Hematopoietic multipotent progenitor cell treated with erythropoietin and hydrocortisone succinate and interleukin-3 and kit ligand, for 15 days (in vitro differentiated cells): ENCODE data around the gene DEGS2.
"Not testable (repeated sequence)": the region's sequence is repeated elsewhere in the genome, so short reads cannot be mapped to it uniquely, and the experiment has no call there.

Experiments
- DNase-seq: peaks from one replicate; pipeline ENCODE4 v3.0.0-alpha.2; 2015; ENCODE audit warnings: low spot score

DEGS2 gene

GRCh38 chr14:100178691-100179090 is 19.2 kb upstream of the DEGS2 start:
- no peak for DNase-seq

DNA sequence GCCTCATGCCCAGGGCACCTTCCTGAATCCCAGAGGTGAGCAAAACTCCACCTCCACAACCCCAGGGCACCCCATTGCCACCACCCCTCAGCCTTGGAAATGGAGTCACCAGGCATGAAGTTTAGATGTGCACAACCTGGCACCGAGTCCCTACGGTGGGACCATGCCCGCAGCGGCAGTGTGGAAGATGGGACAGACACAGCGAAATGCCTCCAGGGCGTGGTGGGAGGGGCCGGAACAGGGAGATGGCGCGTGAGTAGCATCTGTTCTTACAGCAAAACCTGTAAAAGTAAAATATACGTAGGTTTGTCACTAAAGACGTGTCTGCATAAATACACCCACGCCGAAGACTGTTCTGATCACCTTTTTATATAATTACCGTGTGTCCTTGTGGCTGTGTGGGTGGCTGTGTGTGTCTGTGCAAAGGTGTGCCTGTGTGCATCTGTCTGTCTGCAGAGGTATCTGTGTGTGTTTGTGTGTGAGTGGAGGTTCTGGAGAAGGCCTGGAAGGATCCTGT is 17.4 kb upstream of the DEGS2 start:
- DNase-seq: no peak

- DNase-seq: no peak
These were observed 13.9 kb upstream of the DEGS2 start for GRCh38 chr14:100173353-100173752.

DNA sequence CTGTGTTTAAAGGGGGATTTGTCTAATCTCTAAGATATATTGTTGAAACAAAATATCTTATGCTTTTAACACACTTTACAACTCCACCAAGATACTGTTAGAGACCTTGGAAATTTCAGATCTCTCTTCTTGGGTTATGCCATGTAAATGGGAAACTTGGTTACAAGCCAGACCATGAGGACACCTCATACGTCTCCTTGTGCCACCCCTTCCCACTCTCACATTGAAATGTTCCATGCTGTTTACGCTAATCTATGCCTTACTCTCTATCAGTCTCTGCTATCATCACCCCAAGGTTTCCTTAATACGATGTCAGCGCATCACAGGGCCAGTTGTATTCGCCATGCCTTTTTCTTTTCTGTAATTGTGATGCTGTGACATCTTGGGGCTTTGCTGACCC is 13.4 kb upstream of the DEGS2 start:
- no peak for DNase-seq

GRCh38 chr14:100170880-100171279 is 11.4 kb upstream of the DEGS2 start:
- no peak for DNase-seq

DNA sequence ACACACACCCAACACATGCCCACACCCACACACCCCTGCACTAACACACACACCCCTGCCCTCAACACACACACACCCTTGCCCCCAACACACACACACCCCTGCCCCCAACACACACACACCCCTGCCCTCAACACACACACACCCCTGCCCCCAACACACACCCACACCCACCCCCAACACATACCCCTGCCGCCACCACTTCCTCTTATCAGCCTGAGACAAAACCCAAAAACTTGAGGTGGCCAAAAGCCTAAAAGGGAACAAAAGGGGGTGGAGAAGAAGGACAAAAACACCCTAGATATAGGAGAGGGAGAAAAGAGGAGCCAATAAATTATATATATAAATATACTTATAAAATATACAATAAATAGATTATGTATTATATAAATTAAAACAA is 9.1 kb upstream of the DEGS2 start:
- DNase-seq: no peak

GRCh38 chr14:100165831-100166440 is 6.5 kb upstream of the DEGS2 start:
- no peak for DNase-seq

- DNase-seq: no peak
These were observed 5.9 kb upstream of the DEGS2 start for GRCh38 chr14:100165376-100165775.

GRCh38 chr14:100160534-100160916 is 1.1 kb upstream of the DEGS2 start:
- DNase-seq: no peak

DNA sequence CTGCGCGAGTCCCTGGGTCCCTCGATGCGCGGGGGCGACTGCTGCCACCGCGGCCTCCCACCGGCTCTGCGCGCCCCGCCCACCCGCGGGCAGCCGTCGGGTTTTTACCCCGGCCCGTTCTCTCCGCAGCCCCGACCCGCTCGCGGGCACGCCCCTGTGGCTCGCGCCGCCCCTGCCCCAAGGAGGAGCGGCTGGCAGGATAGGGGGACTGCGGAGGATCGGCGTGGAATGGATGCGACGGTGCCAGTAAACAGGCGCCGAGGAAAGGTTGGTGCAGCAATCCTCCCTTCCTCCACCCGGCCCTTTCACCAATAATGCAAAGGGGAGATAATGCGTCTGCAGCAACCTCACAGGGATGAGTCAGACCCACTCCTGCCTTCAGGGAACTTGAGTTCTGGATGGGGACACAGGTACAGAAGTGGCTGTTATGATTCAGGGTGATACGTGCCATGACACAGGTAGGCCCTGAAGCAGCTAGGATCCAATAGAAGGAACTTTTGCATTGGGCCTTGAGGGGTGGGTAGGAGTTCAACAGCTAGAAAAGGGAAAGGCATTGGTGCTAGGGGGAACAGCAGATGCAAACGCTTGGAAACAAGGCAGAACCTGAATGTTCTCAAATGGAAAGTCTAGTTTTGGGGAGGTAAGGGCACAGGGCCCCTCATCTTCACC is 554 bp upstream of the DEGS2 start:
- no peak for DNase-seq

DNA sequence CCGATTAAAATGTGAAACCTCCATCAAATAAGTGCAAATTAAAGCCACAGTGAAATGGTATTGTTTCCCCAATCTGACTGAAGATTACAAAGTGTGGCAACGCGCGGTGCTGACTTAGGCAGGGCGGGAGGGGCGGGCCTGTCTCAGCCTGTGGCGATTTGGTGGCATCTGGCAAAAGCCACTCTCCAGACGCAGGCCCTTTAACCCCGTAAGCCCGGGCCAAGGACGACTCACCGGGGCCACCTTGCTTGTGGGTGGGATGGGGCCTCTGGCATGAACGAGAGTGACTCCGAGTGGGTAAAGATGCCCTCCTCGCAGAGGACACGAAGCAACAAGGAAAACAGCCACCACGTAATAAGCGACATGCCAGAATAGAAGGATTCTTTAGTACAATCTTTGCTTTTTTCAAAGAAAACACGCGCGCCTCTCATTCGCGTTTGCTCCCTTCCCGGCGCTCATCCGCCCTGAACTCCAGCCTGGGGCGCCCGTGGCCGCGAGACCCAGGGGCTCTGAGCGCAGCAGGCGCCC is 815 bp downstream of the DEGS2 start:
- DNase-seq: no peak

GRCh38 chr14:100157548-100158232 is 1.8 kb downstream of the DEGS2 start:
- DNase-seq: not testable (repeated sequence)

DNA sequence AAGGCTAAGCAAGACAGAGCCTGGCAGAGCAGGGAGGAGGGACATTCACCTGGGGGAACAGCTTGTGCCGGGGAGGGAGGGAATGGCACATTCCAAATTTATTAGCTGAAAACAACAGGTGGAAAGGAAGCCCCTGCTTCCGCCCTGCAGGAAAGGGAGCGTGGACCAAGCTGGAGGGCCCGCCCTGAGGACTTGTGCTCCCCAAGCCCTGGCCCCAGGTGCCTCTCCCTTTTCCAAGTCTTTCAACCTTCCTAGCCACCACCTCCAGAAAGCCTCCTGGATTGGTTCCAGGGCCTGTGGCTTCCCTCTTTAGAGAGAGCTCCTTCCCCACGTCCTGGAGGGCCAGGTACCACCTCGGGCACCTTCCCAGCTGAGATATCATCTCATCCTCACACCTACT is 2.7 kb downstream of the DEGS2 start:
- no peak for DNase-seq

- DNase-seq: no peak
These were observed 3.5 kb downstream of the DEGS2 start for GRCh38 chr14:100155756-100156616.

DNA sequence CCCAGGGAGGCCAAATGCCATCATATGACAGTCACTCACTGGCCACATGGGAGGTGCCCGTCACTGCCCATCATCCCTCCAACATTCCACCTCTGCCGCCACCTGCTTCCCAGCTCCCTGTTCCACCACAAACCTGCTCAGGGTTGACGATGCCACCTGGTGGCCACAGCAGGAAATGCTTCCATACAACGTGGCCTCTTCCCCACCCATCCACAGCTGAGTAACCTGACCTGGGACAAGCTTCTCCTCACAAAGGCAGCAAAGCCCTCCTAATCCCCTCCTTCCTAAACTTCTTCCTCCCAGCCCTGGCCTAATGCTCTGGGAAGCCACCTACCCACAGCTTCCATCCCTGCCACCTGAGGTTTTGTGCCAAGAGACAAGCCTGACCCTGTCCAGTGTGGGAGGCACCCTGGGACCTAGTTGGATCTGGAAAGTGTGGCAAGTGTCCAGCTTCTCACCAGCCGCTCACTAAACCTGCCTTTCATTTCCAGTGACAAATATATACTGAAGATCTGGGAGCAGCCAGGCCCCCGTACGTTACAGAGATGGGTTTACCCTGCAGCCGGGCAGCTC is 4.3 kb downstream of the DEGS2 start:
- peak; percentile 59 for DNase-seq

DNA sequence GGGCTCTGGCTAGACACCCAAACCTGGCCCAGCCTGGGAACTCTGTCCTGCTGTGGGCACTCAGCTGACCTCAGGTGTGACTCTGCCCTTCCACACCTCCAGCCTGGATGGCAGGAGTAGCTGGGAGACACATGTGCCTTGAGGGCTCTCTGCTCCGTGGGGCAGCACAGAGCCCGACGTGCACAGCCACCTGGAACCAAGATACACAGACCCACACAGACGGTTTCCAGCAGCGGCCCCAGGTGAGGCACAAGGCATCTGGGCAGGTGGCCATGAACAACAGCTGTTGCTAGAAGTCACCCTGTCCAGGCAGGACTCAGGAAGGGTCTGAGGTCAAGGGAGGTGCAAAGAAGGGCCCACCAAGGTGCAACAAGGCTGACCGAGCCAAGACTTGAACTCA is 5.9 kb downstream of the DEGS2 start:
- DNase-seq: no peak

DNA sequence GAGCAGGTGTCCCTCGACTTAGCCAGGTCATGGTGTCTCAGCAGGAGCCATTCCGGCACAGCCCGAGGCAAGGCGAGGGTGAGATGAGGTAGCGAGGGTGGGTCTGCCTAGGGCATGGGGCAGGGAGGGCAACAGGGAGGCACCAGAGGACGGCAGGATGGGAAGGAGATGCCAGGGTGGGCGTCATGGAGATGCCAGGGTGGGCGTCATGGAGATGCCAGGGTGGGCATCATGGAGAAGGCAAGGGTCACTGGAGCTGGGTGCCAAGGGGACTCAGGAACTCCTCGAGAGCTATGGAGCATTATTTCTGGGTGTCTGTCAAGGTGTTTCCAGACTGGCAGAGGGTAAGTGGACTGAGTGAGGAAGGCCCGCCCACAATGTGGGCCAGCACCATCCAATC is 7.4 kb downstream of the DEGS2 start:
- DNase-seq: no peak

GRCh38 chr14:100150932-100151587 is 8.4 kb downstream of the DEGS2 start:
- DNase-seq: no peak

GRCh38 chr14:100149851-100150611 is 9.4 kb downstream of the DEGS2 start:
- DNase-seq: no peak
